HG03520 (cell line): ENCODE data around the gene OR7D2.
"Not testable (repeated sequence)": the region's sequence is repeated elsewhere in the genome, so short reads cannot be mapped to it uniquely, and the experiment has no call there.

Experiments
- ATAC-seq: cut with Tn5 transposase; IDR thresholded peaks from one replicate; pipeline ENCODE4 v1.9.1; 2021; ENCODE audit warnings: mild to moderate bottlenecking, moderate library complexity; ENCODE audit not compliant: unreplicated experiment

OR7D2 gene

DNA sequence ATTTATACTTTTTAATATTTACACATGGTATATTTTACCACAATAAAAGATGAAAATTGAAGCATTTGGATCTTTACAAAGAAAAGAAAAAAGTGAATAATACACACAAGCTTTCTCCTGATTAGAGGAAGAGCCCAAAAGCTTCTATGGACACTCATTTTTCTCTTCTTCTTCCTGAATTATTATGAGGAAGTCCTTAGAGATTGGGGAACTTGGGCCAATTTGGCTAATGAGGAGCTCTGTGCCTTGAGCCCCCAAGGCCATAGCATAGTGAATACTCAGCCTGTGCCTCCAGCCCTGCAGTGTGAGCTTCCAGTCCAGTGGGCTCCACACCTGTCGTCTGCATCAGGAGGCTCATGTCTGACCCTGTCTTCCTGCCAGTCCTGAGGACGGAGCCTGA is 19.3 kb downstream of the OR7D2 start:
- not testable (repeated sequence) for ATAC-seq

DNA sequence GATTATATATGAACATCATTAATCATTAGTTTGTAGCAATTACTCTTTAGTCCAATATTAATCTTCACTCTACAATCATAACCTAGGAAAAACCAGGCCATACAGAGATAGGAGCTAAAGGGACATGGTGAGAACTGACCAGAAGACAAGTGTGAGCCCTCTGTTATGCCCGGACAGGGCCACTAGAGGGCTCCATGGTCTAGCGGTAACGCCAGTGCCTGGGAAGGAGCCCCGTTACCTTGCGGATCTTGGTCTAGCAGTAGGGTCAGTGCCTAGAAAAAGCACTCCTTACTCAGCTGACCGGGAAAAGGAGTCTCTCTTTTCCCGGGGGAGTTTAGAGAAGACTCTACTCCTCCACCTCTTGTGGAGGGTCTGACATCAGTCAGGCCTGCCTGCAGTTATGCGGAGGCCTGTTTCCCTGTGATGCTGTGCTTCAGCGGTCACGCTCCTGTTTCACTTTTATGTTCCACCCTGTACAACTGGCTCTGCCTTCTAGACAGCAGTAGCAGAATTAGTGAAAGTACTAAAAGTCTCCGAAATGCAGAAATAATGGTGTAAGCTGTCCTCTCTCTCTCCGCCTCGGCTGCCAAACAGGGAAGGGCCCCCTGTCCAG is 26.8 kb downstream of the OR7D2 start:
- ATAC-seq = no peak

DNA sequence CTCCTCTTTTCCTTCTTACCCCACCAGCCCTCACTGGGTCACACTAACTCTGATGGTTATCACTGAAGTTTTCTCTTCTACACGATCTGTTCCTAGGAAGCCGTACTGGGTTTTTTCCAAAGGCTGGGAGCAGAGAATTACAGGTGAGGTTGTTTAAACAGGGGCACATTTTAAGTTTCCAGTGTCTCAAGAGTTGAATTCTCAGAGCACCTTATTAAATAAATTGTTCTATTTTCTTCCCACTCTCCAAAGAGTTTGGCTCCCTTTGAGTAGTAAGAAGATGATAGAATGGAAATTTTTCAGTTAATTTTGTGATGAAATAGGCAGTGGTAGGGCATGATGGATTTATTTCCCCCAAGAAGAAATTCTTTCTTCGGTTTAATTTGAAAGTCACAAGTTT is 40.7 kb downstream of the OR7D2 start, which contains the start of gene OR7D4:
TSS of gene OR7D4 (minus strand) at position 101 of the 400 bp plus-strand sequence. CDS start 4,752 bp downstream, outside the sequence.
- ATAC-seq = no peak
